Astrocyte of the spinal cord (primary cell): ENCODE results near the gene E2F6.

Source experiments
- DNase-seq: peaks from one replicate; pipeline ENCODE4 v3.0.0; 2011; ENCODE audit warnings: low read depth, low spot score
- H3K4me3 ChIP-seq: 2 replicates; pipeline ENCODE4 v1.5.1; 2011; ENCODE audit warnings: low read depth, mild to moderate bottlenecking, low read length, moderate library complexity
- in situ Hi-C: cut with HindIII; loops from 2 replicates; pipeline ENCODE4 v1.10.0; 2017; ENCODE audit warnings: low sequenced_read_pairs
- TF ChIP-seq, protein P1 (sequence below): IDR thresholded peaks from 2 replicates; pipeline ENCODE4 v1.5.1; 2012; ENCODE audit warnings: low read depth, mild to moderate bottlenecking, low read length, inconsistent platforms

E2F6 gene

GRCh38 chr2:11414372-11415124, 51.4 kb downstream of the E2F6 start:
- TF ChIP-seq, protein P1, sequence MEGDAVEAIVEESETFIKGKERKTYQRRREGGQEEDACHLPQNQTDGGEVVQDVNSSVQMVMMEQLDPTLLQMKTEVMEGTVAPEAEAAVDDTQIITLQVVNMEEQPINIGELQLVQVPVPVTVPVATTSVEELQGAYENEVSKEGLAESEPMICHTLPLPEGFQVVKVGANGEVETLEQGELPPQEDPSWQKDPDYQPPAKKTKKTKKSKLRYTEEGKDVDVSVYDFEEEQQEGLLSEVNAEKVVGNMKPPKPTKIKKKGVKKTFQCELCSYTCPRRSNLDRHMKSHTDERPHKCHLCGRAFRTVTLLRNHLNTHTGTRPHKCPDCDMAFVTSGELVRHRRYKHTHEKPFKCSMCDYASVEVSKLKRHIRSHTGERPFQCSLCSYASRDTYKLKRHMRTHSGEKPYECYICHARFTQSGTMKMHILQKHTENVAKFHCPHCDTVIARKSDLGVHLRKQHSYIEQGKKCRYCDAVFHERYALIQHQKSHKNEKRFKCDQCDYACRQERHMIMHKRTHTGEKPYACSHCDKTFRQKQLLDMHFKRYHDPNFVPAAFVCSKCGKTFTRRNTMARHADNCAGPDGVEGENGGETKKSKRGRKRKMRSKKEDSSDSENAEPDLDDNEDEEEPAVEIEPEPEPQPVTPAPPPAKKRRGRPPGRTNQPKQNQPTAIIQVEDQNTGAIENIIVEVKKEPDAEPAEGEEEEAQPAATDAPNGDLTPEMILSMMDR: no peak
- in situ Hi-C loops: no loop called here
- no peak overlapping the region for H3K4me3 ChIP-seq
- no peak for DNase-seq

- TF ChIP-seq, protein P1: no peak
- no peak for DNase-seq
- no peak overlapping the region for H3K4me3 ChIP-seq
- in situ Hi-C loops: no loop called here
Observed at GRCh38 chr2:11412449-11412810, 53.5 kb downstream of the E2F6 start.

GRCh38 chr2:11411768-11412448, 54.1 kb downstream of the E2F6 start:
- H3K4me3 ChIP-seq: no peak overlapping the region
- DNase-seq: peak; percentile 49
- TF ChIP-seq, protein P1: peak; percentile 82
- in situ Hi-C loops: no loop called here

DNA sequence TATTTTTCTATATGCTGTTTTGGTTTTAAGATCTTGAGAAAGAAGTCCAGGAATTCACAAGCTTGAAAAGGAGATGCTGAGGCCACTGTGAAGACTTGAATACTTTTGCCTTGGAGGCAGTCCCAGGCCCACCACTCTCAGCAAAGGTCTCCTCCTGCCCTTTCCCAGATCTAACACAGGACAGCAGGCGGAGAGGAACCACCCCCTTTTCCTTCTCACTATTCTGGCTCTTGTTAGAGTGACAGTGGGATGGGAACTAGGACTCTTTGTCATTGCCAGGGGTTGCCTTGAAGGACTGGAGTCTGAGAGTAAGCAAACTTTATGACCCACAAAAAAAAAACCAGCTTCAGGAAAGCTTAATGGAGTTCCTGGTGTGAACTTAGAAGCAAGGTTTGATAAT, 54.7 kb downstream of the E2F6 start:
- TF ChIP-seq, protein P1: no peak
- H3K4me3 ChIP-seq: no peak overlapping the region
- in situ Hi-C loops: no loop called here
- no peak for DNase-seq

DNA sequence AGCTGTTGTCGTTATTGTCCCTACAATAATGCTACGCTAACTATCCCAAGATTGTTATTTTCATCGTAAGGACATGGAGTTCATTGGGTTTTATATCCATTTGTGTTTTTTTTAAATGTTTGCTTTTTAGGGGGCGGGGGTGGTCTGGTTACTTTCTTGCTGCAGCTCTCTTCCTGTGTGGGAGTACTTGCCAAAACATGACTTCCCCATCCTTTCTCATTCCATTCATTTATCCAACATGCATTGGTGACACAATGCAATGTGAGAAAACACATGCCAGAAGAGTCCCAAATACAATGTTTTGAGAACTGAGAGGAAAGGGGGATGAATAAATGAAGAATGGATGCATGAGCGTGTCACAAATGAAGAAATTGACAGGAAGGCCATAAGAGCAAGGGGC, 55.9 kb downstream of the E2F6 start:
- TF ChIP-seq, protein P1: no peak
- H3K4me3 ChIP-seq: no peak overlapping the region
- no peak for DNase-seq
- in situ Hi-C loops: no loop called here

DNA sequence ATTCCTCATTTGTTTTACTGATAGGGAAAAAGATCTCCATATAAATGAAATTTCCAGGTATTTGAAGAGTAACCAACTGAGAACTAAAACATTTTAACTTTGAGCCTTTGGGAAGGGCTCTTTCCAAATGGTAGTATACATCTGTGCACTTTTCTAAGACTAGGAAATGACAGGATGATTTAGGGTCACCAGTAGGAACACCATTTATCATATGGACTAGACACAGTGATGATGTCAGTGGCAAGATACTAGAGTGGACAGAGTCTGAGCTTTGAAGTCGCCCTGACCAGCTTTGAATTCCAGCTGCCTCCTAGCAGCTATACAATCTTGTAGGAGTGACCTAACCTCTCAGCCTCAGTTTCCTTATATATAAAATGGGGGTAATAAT, 56.4 kb downstream of the E2F6 start:
- in situ Hi-C loops: no loop called here
- DNase-seq: no peak
- TF ChIP-seq, protein P1: no peak
- H3K4me3 ChIP-seq: no peak overlapping the region
